Measurements from ENCODE around the gene ZNF724.
"Not testable (repeated sequence)": the region's sequence is repeated elsewhere in the genome, so short reads cannot be mapped to it uniquely, and the experiment has no call there.

GRCh38 chr19:23253256-23253655 is 3.1 kb upstream of the ZNF724 start:
- TF ChIP-seq POLR2AphosphoS5 (IDR thresholded peaks at IDR 0.05; ENCODE audit: low read depth); CTCF (IDR thresholded peaks at IDR 0.05; ENCODE audit: insufficient read depth, low read length); REST (IDR thresholded peaks at IDR 0.05; ENCODE audit: insufficient replicate concordance, low read depth); GABPA (IDR thresholded peaks at IDR 0.05; ENCODE audit: low read depth); SPI1 (IDR thresholded peaks at IDR 0.05; ENCODE audit: borderline replicate concordance, low read depth): not testable (repeated sequence)
